Suppressor macrophage treated with lipopolysaccharide for 4 hours (primary cell): Measurements from ENCODE around the gene RECK.
"Not testable (repeated sequence)": the region's sequence is repeated elsewhere in the genome, so short reads cannot be mapped to it uniquely, and the experiment has no call there.

Source experiments
- DNase-seq: peaks from one replicate; pipeline ENCODE4 v3.0.0-alpha.2; 2020

Gene RECK

DNA sequence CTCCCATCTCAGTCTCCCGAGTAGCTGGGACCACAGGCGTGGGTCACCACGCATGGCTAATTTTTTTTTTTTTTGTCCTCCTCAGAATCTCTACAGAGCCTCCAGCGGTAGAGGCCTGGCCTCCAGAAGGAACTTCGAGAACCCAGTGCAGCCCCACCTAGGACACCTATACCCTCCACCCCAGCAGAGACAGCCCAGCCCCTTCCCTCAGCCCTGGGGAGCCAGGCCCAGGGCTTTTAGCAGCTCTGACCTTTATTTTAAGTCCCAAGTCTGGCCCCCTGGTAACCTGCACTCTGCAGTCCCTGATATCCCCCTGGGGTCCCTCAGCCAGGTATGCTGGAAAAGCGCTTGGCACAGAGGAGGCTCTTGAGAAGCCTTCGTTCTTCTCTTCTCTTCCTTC, 105.0 kb downstream of the RECK start:
- no peak for DNase-seq

DNA sequence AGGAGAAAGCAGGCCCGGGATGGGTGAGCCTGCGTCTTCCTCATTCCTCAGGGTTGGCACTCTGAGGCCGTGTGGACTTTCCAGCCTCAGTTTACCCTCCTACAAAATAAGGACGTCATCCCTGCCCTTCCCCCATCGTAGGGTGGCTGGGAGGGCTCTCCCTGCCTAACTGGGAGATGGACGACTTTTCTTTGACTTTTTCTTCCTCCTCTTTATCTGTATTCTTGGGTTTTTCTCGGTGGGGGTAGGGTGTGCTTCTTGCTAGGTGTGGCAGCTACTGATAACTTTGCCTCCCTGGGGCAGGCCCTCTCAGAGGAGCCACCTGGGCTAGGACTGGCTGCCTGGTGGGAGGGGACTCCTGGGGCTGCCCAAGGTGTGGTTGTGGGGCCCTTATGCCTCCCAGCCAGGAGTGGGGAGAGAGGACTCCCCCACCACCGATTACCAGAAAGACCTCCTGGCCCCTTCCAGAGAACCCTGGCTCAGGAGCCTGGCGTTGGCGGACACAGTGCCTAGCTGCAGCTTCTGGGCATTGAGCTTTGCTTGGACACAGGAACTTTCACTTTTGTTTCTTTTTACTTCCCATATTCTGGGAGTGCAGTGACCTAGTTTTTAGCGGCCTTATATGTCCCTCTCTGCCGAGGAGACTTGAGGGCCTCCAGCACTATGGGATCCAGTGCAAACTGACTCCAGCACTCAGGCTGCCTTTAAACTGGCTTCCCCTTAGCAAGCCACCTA, 106.0 kb downstream of the RECK start:
- peak; percentile 87 for DNase-seq

DNA sequence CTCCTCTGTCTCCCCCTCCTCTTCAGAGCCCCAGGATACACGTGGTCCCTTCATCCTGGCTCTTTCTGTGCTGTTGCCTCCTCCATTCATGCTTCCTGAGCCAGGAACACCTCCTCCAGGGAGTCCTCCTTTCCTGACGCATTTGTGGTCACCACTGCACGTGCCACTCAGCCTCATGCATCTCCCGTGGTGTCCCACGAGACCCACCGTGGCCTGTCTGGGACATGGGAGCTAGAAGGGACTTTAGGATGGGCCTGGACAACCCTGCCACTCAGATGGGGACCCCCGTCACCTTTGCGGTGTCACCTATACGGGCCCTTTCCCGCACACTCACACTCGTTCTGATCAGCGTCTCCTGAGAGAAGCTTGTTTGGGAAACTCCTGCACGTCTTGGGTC, 106.5 kb downstream of the RECK start:
- peak; percentile 66 for DNase-seq

DNA sequence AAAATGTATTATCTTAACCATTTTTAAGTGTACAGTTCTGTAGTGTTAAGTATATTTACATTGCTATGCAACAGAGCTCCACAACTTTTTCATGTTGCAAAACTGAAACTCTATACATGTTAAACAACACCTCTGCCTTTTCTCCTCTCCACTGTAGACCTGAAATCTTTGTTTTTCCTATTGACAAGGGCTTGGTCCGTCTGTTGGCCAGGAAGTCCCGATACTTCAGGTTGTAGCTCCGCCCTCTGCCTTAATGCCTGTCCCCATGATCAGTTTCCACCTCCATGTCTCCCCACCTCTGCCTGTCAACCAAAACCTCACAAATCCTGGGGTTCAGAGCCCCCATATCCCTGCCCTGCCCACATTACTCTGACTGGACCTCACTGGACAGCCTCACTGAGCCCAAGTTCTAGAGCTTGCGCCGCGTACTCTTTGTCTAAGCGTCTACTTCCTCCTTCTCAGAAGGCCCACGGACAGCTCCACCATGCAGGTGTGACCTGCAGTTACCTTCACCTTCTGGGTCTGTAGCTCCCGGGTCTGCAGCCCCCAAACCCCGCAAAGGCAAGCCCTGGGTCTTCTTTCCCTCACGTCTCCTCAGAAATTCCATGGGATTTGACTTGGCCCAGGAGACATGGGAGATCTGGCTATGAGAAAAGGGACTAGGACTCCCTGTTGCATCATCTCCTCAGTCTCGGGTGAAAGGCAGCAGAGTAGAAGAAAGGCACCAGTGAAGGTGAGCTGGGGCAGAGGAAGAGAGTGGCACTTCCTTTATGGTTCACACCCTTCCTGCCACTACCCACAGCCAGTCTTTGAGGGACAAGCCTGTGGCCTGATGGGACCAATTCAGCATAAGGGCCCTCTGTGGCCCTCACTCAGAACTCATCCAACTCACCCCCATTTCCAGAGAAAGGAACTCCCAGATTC, 107.9 kb downstream of the RECK start:
- no peak for DNase-seq

DNA sequence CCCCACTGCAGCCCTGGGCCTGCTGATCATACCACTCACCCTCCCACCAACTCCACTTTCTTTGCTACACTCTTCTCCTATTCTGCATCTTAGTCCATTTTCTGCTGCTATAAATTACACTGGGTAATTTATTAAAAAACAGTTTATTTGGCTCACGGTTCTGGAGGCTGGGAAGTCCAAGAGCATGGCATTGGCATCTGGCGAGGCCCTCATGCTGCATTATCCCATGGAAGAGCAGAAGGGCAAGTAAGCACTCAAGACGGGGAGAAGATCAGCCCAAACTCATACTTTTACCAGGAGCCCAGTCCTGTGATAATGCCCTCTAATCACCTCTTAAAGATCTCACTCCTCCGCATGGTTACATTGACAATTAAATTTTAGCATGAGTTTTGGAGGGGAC, 109.3 kb downstream of the RECK start:
- no peak for DNase-seq

DNA sequence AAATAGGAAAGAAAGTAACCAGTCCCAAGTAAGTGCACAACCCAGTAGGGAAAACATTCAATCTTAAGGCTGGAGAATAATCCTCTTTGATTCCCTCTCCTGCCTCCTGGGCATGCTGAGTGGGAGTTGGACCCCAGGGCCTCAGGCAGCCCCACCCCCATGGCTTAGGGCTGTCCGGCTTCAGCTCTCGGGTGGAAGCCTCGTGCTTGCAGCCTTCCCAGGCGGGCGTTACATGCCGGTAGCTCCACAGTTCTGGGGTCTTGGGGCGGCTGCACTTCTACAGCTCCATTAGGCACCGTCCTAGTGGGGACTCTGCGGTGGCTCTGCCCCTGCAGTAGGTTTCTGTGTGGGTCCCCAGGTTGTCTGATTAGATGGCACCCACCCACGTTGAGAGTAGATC, 109.9 kb downstream of the RECK start:
- DNase-seq, result no peak

DNA sequence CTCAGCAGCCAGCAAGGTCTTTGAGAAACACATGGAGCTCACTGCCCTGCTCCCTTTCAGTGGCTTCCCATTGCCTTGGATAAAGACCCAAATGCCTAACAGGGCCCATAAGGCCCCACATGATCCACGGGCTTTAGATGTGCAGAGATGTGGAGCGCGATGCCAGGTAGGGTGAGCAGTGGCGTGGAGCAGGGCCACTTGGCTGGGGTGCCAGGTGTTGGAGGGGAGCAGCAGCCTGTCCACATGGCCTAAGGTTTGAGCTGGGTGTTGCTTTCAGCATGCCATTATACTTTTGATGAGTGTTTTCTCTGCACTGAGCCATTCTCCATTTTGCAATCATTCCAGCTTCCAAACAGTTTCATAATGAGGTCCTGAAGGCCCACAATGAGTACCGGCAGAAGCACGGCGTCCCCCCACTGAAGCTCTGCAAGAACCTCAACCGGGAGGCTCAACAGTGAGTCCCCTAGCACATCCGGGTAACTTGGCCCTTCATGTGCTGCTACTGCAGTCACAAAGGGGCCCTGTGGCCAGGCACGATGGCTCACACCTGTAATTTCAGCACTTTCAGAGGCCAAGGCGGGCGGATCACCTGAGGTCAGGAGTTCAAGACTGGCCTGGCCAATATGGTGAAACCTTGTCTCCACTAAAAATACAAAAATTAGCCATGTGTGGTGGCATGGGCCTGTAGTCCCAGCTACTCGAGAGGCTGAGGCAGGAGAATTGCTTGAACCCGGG, 110.9 kb downstream of the RECK start:
- no peak for DNase-seq

DNA sequence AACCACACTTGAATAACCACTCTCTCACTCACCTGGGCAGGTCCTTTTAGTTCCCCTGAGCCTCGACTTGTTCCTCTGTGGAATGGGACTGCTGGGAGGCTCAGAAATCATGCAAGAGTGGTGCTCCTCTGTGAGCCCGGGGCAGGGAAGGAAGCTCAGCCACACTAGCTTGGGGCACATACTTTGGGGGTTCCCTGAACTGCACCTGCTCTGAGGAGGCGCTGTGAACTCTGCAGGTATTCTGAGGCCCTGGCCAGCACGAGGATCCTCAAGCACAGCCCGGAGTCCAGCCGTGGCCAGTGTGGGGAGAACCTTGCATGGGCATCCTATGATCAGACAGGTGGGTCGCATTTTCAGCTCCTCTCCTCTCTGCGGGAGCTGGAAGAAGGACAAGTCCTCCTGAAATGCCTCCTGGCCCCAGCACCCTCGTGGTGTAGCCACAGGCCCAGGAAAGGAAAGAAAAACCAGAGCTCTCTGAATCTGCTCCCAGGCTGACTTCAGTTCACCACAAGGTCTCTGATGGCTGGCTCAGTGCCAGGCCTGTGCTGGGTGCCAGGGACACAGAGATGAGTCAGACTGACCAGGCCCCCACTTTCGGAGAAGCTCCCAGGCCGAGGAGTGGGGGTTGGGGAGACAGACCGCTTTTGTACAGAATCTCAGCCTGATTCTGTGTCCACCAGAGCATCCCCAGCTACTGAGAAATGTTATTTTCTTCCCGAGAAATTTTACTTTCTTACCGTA, 111.8 kb downstream of the RECK start:
- peak; percentile 98 for DNase-seq

DNA sequence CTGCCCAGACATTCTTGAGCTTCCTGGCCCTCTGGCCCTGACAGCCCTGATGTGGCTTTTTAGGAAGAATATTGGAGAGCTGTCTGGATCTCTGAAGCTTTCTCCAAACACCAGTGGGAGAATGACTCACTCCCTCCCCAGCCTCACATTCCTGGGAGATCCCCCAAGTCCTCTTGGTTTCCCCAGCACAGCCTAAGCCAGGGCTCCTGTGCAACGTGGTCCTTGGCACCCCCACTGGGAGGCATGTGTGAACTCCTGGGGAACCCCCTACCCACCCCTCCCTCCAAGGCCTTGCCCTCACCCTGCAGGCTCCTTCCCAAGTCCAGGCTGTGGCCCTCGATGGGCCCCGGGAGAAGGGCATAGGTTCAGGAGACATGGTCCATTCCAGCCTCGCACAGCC, 112.5 kb downstream of the RECK start:
- peak; percentile 42 for DNase-seq

DNA sequence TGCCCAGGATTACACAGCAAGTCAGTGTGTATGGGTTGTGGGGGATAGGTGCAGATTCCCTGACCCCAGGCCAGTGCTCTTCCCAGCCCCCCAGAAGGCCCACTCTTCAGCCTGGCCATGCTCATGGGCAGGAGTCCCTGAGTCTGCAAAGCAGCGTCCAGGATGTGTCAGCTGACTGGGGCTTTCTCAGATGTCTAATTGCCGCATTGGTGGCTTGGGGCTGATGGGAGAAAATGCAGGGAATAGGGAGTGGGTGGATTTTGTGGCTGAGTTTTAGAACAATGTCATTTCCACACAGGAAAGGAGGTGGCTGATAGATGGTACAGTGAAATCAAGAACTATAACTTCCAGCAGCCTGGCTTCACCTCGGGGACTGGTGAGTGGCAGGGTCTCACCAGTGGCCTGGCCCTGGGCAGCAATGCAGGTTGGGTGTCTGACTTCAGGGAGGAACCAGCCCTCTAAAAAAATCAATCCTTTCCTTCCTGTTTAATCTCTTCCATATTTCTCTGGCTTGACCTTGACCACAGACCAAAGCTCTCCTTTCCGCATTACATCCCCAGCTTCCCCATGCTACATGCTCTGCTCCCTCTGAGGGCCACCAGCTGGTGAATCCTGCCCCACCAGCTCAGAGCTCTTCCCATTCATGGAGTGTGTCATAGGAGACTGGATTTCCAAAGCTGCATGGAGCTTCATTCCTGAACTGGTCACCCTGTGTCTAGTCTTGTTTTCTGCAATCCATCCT, 114.0 kb downstream of the RECK start:
- peak; percentile 74 for DNase-seq

DNA sequence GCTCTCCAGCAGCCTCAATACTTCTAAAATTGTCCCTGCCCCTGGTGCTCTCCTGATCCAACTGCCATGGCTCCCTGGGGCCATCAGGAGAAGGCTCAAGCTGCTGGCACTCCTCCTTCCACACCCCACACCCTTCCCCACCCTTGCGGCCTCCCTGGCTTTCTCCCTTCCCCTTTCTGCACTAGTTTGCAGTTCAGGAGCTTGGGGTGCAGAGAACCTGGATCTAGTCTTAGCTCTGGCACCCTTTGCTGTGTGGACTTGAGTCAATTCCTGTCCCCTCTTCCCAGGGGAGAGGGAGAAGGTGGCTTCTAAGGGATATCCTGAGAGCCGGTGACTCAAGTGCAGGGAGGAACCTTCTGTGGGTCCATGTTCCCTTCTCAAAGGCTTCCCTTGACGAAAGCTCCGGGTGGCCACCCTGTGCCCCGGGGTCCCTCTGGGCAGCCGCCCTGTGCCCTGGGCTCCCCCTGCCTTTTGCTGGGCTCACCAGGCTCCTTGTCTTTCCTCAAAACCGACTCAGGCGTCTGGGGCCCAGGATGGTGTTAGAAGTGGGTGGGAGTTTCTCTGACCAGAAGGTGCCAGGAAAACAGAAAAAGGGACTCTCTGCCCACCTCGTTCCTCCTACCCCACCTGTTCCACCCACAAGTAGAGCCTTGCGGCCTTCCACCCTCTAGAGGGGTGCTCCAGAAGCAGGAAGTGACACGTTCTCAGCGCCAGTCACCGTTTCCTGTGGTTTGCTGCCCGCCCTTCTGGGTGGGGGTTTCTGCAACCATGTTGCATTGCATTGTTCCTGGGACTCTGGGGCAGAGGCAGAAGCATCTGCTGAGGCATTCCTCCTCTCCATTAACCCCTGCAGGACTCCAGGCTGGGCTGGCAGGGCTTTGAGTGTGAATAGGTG, 114.8 kb downstream of the RECK start:
- peak; percentile 89 for DNase-seq

DNA sequence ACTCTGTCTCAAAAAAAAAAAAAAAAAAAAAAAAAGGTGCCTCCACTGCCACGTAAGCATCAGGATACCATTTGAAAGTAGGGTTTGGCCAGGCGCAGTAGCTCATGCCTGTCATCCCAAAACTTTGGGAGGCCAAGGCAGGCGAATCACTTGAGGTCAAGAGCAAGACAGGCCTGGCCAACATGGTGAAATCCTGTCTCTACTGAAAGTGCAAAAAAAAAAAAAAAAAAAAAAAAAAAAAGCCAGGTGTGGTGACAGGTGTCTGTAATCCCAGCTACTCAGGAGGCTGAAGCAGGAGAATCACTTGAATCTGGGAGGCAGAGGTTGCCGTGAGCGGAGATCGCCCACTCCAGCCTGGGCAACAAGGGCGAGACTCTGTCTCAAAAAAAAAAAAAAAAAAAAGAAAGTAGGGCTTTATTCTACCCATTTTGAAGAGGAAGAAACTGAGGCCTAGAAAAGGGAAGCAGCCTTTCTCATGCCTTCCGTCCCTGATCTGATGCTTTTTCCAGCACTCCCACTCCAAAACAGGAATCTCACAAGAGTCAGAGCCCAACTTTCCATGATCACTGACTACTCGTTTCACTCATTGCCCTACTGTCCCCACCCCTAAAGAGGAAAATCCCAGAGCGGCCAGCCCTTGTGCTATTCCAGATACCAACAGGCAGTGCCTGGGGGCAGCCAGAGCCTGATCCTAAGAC, 116.2 kb downstream of the RECK start:
- peak; percentile 47 for DNase-seq

DNA sequence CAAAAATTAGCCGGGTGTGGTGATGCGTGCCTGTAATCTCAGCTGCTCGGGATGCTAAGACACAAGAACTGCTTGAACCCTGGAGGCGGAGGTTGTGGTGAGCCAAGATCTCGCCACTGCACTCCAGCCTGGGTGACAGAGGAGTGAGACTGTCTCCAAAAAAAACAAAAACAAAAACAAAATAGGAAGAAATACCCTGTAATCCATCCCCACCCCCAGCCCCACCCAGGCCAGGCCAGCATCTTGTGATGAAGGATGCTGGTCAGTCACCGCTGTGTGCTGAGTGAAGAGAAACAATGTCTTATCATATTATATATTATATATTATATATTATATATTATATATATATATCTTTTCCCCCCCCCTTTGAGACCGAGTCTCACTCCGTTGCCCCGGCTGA, 117.0 kb downstream of the RECK start:
- peak; percentile 44 for DNase-seq

DNA sequence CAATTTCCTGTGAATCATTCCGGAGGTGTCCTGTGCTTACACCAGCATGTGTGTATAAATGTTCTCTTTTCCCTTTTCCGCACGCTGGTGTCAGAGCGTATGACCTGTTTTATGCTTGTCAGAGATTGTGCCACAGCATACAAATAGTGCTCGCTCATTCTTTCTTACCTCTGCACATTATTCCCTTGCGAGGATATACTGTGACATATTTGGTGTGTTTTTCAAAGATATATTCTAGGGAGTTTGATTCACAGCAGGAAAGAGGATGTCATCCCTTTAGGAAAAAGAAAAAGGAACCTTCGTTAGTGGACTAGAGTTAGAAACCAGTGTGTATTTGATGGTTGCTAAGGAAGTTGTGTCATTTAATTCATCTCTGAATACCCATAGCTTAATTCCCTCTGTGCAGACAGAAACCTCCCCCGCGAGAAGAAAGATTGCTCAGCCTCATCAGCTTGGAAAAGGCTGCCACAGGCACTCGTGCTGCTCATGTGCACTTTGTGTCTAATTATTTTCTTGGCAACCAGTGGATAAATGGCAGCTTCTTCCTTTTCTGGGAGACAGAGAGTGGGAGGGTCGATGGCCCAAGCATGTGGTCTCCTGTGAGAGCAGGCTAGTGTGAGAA, 117.7 kb downstream of the RECK start:
- peak; percentile 94 for DNase-seq

DNA sequence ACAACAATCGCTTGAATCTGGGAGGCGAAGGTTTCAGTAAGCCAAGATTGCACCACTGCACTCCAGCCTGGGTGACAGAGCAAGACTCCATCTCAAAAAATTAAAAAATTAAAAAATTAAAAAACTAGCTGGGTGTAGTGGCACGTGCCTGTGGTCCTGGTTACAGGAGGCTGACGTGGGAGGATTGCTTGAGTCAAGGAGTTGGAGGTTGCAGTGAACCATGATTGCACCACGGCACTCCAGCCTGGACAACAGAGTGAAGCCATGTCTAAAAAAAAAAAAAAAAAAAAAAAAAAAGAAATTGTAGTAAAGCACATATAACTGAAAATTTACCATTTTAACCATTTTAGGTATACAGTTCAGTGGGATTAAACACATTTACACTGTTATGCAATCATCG, 119.4 kb downstream of the RECK start:
- DNase-seq, result no peak

DNA sequence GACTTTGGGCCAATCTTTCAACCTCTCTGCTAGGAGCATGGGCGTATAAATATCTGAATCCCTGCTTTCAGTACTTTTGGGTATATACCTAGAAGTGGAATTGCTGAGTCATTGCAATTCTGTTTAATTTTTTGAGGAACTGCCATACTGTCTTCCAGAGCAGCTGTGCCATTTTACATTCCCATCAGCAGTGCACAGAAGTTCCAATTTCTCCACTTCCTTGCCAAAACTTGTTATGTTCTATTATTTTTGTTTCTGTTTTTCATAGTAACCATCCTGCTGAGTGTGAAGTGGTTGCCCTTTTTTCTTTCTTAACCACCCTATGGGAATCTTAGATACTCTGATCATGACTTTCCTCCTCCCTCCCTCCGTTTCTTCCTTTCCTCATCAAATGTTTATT, 121.4 kb downstream of the RECK start:
- DNase-seq, result peak; percentile 45

DNA sequence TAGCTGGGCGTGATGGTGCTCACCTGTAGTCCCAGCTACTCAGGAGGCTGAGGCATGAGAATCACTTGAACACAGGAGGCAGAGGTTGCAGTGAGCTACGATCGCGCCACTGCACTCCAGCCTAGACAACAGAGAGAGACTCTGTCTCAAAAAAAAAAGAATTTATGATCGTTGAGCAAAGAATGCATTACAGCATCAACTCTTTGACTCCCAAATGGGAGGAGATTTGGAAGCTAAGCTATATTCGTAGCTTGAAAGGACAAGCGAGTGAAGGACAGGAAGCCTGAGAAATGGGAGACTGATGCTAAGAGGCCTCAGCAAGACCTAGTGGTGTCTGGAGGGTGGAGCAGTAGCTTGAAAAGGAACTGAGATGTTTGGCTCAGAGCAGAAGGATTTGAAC, 122.2 kb downstream of the RECK start:
- DNase-seq, result no peak

DNA sequence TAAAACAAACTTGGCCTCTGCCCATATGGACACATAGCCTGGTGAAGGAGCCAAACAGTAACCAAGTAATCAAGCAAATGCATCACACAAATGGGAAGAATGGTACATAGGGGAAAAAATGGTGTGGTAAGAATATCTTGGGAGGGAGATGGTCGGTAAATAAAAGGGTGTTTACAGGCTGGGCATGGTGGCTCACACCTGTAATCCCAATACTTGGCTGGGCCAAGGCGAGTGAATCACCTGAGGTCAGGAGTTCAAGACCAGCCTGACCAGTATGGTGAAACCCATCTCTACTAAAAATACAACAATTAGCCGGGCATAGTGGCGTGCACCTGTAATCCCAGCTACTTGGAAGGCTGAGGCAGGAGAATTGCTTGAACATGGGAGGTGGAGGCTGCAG, 122.8 kb downstream of the RECK start:
- DNase-seq, result not testable (repeated sequence)

DNA sequence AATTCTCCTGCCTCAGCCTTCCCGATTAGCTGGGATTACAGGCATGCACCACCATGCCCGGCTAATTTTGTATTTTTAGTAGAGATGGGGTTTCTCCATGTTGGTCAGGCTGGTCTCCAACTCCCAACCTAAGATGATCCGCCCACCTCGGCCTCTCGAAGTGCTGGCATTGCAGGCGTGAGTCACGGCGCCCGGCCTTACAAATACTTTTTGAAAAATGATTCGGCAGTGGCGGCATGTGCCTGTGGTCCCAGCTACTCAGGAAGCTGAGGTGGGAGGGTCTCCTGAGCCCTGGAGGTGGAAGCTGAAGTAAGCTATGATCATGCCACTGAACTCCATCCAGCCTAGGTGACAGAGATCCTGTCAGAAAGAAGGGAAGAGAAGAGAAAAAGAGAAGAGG, 123.4 kb downstream of the RECK start:
- not testable (repeated sequence) for DNase-seq

DNA sequence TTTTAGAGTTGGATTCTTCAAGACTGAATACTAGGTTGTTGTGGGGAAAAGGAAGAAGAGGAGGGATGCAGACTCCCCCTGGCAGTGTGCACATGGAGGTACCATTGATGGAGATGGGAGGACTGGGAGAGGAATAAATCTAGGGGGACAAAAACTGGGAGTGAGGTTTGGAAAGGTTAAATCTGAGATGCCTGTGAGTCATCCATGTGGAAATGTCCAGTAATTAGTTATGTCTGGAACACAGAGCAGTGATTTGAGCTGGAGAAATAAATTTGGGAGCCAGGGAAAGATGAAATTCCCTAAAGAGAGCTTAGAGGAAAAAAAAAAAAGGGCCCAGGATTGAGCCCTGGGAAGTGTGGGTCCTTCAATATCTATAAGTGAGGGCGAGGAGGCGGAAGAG, 124.5 kb downstream of the RECK start:
- no peak for DNase-seq
